Natural killer cell (primary cell): Measurements from ENCODE around the gene RUSF1. TPM values are rescaled to one million over a fixed set of nuclear protein-coding genes. Genes with fewer than 3 reads are reported as not detected.
A peak's percentile ranks its signal among the peaks of the same experiment; 100 is the strongest.

Experiments
- ATAC-seq, 3 donors: fragments of 150-1000 bp in 2 of 3; fragments of 200-7000 bp in 1 of 3; cut with Tn5 transposase; 1 replicate in 1 of 3; 2 replicates in 2 of 3; pipeline ENCODE4 v1.10.0; 2021; ENCODE audit warnings: mild to moderate bottlenecking in 2 of 3, moderate library complexity in 2 of 3
- DNase-seq, 2 donors: peaks; one replicate each; pipeline versions ENCODE4 v3.0.0 to v3.0.0-alpha.2; 2013 to 2021; ENCODE audit warnings: mixed read lengths in 1 of 2
- H3K27ac ChIP-seq: one replicate; pipeline ENCODE4 v1.5.1; 2013; ENCODE audit warnings: mild to moderate bottlenecking, low read length
- H3K27me3 ChIP-seq: one replicate; pipeline ENCODE4 v1.6.1; 2013; ENCODE audit warnings: low read length; ENCODE audit not compliant: control insufficient read depth, insufficient read depth
- H3K36me3 ChIP-seq: one replicate; pipeline ENCODE4 v1.6.1; 2013; ENCODE audit warnings: low read length; ENCODE audit not compliant: control insufficient read depth, insufficient read depth
- H3K4me1 ChIP-seq: one replicate; pipeline ENCODE4 v1.6.1; 2013; ENCODE audit warnings: low read length; ENCODE audit not compliant: control insufficient read depth, insufficient read depth
- H3K4me3 ChIP-seq: one replicate; pipeline ENCODE4 v1.5.1; 2013; ENCODE audit warnings: low read length
- H3K9me3 ChIP-seq: one replicate; pipeline ENCODE4 v1.6.1; 2013; ENCODE audit warnings: low read length; ENCODE audit not compliant: control insufficient read depth, insufficient read depth
- H3K27ac Mint-ChIP-seq, 2 donors: one replicate each; pipeline ENCODE4 v1.8.0; 2022; ENCODE audit warnings: mild to moderate bottlenecking in 2 of 2, mixed read lengths in 2 of 2, moderate library complexity in 1 of 2
- H3K27me3 Mint-ChIP-seq, 2 donors: one replicate each; pipeline ENCODE4 v1.8.0; 2022; ENCODE audit warnings: low read depth in 2 of 2, mixed read lengths in 2 of 2
- H3K36me3 Mint-ChIP-seq: one replicate; pipeline ENCODE4 v1.8.0; 2022; ENCODE audit warnings: mixed read lengths
- H3K4me1 Mint-ChIP-seq, 2 donors: one replicate each; pipeline ENCODE4 v1.8.0; 2022; ENCODE audit warnings: mixed read lengths in 2 of 2
- H3K4me3 Mint-ChIP-seq: one replicate; pipeline ENCODE4 v1.8.0; 2022; ENCODE audit warnings: mild to moderate bottlenecking, moderate library complexity, mixed read lengths
- H3K9me3 Mint-ChIP-seq, 2 donors: one replicate each; pipeline ENCODE4 v1.8.0; 2022; ENCODE audit warnings: mixed read lengths in 2 of 2
- CTCF ChIP-seq: fragments of 200-600 bp; IDR thresholded peaks from one replicate; pipeline ENCODE4 v1.8.0; 2022; ENCODE audit warnings: antibody characterized with exemption
- WGBS: methylation state at CpG from one replicate; pipeline ENCODE4 v1.1.7; 2013; ENCODE audit warnings: missing lambda C conversion rate; ENCODE audit not compliant: insufficient coverage; 5-methylcytosine and 5-hydroxymethylcytosine counted together
- intact Hi-C: fragments of 100-400 bp; cut with micrococcal nuclease; formaldehyde crosslinking; loops from one replicate; pipeline ENCODE4 v1.14.2; 2022
- total RNA-seq, 4 donors: library from RNA; stranded (reverse); fragments of 120-200 nt in 1 of 4; gene quantifications; one replicate each; pipeline versions ENCODE4 v1.2.3 to v1.2.4, GENCODE V29; 2013 to 2022

The RUSF1 gene
- total RNA-seq, 3 donors from 2014 or later (not counting 1 experiment from before 2014, with no cell fraction given) = 50.2 to 61.5 (median 51.9) TPM

- H3K9me3 ChIP-seq = no peaks in the 10 kb centered on the region
- WGBS = under 1% methylated on average over 91 of the region's 91 CpGs
- Mint-ChIP-seq H3K4me1 (peaks cover 26 to 37% of the 10 kb centered on the region in 2 donors), H3K9me3 (no peaks in the 10 kb centered on the region), H3K27ac (peak within 1 kb of the TSS; percentile 94 to 97), H3K27me3 (no peaks in the 10 kb centered on the region), H3K4me3 (peak within 1 kb of the TSS; percentile 94), H3K36me3 (no peaks in the 10 kb centered on the region)
- ATAC-seq (peak; percentile 68 to 84 (median 70)), DNase-seq (peak; percentile 92 to 99)
- H3K27me3 ChIP-seq = no peaks in the 10 kb centered on the region
- peaks cover 60% of the 10 kb centered on the region for H3K4me1 ChIP-seq
- peak within 1 kb of the TSS; percentile 85 for H3K4me3 ChIP-seq
- intact Hi-C loops = loop anchor here (1.0 to 10.0 kb wide), 5 partner anchors 94 to 426 kb away; partner anchors contain the start of genes FUS, STX4 and ZNF267
- peak; percentile 58 for TF ChIP-seq CTCF
- peak within 1 kb of the TSS; percentile 97 for H3K27ac ChIP-seq
- peaks cover 23% of the 10 kb centered on the region for H3K36me3 ChIP-seq
Observed at GRCh38 chr16:31458844-31459686, 49.1 kb downstream of the RUSF1 start, which contains the start of gene ARMC5. Gene ARMC5, plus strand, starts transcription at chr16:31459501. Its CDS starts 24 bp downstream, at chr16:31459525.

GRCh38 chr16:31458073-31458843, 49.9 kb downstream of the RUSF1 start:
- intact Hi-C loops = loop anchor here (5.0 to 10.0 kb wide), 2 partner anchors 257 to 414 kb away; partner anchors contain the start of gene ZNF267
- Mint-ChIP-seq H3K4me3 (peak overlapping the region; percentile 94), H3K27me3 (no peaks in the 10 kb centered on the region), H3K27ac (peak overlapping the region; percentile 94 to 97), H3K9me3 (no peaks in the 10 kb centered on the region), H3K36me3 (no peaks in the 10 kb centered on the region), H3K4me1 (peaks cover 30 to 43% of the 10 kb centered on the region in 2 donors)
- DNase-seq = peak; percentile 62 to 81
- H3K4me1 ChIP-seq = peaks cover 65% of the 10 kb centered on the region
- H3K4me3 ChIP-seq = peak overlapping the region; percentile 85
- TF ChIP-seq CTCF = no peak
- peaks cover 16% of the 10 kb centered on the region for H3K36me3 ChIP-seq
- under 1% methylated on average over 42 of the region's 42 CpGs for WGBS
- H3K27me3 ChIP-seq = no peaks in the 10 kb centered on the region
- ATAC-seq = peak; percentile 1 to 11 (median 4)
- peak overlapping the region; percentile 97 for H3K27ac ChIP-seq
- no peaks in the 10 kb centered on the region for H3K9me3 ChIP-seq

- no peaks in the 10 kb centered on the region for H3K27me3 Mint-ChIP-seq
- Histone ChIP-seq H3K9me3 (no peaks in the 10 kb centered on the region), H3K4me3 (no peak overlapping the region), H3K36me3 (peaks cover 6% of the 10 kb centered on the region), H3K4me1 (peaks cover 66% of the 10 kb centered on the region), H3K27ac (peak overlapping the region; percentile 10), H3K27me3 (no peaks in the 10 kb centered on the region)
- no peaks in the 10 kb centered on the region for H3K9me3 Mint-ChIP-seq
- H3K4me3 Mint-ChIP-seq = no peak overlapping the region
- 87% methylated on average over 8 of the region's 8 CpGs for WGBS
- no peak for ATAC-seq
- H3K4me1 Mint-ChIP-seq = peaks cover 32 to 44% of the 10 kb centered on the region in 2 donors
- no peak overlapping the region for H3K27ac Mint-ChIP-seq
- no peak for TF ChIP-seq CTCF
- H3K36me3 Mint-ChIP-seq = no peaks in the 10 kb centered on the region
- intact Hi-C loops = loop anchor here (5.0 to 10.0 kb wide), 2 partner anchors 258 to 415 kb away; partner anchors contain the start of gene ZNF267
- no peak for DNase-seq
Observed at GRCh38 chr16:31456988-31457360, 51.2 kb downstream of the RUSF1 start.
